ENCODE results near the gene HYAL2. TPM values are rescaled to one million over a fixed set of nuclear protein-coding genes. Genes with fewer than 3 reads are reported as not detected.
"Not testable (repeated sequence)": the region's sequence is repeated elsewhere in the genome, so short reads cannot be mapped to it uniquely, and the experiment has no call there.

HYAL2 gene
- total RNA-seq, 1 experiment from 2014 or later, result 12.6 TPM

DNA sequence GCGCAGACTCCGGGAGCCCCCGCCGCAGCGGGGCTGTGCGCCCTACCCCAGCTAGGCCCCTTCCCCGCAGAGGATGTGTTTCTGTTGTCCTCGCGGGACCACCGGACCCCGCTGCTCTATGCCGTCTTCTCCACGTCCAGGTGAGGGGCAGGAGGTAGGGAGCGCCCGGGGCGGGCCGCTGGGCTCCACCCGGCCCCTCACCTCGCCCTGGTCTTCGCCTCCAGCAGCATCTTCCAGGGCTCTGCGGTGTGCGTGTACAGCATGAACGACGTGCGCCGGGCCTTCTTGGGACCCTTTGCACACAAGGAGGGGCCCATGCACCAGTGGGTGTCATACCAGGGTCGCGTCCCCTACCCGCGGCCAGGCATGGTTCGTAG, 48.9 kb downstream of the HYAL2 start:
- Mint-ChIP-seq H3K27me3 (ENCODE audit: insufficient read depth, unreplicated experiment) (no peaks in the 10 kb centered on the region), H3K4me3 (ENCODE audit: unreplicated experiment) (no peak overlapping the region), H3K36me3 (ENCODE audit: insufficient read depth, unreplicated experiment) (peaks cover 19% of the 10 kb centered on the region), H3K4me1 (ENCODE audit: insufficient read depth, unreplicated experiment) (peaks cover 37% of the 10 kb centered on the region), H3K9me3 (ENCODE audit: unreplicated experiment) (no peaks in the 10 kb centered on the region), H3K27ac (ENCODE audit: low read depth, unreplicated experiment) (no peak overlapping the region)
- TF ChIP-seq, protein P1, sequence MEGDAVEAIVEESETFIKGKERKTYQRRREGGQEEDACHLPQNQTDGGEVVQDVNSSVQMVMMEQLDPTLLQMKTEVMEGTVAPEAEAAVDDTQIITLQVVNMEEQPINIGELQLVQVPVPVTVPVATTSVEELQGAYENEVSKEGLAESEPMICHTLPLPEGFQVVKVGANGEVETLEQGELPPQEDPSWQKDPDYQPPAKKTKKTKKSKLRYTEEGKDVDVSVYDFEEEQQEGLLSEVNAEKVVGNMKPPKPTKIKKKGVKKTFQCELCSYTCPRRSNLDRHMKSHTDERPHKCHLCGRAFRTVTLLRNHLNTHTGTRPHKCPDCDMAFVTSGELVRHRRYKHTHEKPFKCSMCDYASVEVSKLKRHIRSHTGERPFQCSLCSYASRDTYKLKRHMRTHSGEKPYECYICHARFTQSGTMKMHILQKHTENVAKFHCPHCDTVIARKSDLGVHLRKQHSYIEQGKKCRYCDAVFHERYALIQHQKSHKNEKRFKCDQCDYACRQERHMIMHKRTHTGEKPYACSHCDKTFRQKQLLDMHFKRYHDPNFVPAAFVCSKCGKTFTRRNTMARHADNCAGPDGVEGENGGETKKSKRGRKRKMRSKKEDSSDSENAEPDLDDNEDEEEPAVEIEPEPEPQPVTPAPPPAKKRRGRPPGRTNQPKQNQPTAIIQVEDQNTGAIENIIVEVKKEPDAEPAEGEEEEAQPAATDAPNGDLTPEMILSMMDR (IDR thresholded peaks at IDR 0.05; ENCODE audit: unreplicated experiment), result no peak
- DNase-seq (ENCODE audit: unreplicated experiment), result no peak
- intact Hi-C loops (cut with micrococcal nuclease), result loop anchor here (1.0 to 5.0 kb wide), 6 partner anchors 13 to 151 kb away; no protein-coding TSS in a partner anchor
- ChIA-PET POLR2A (no interaction called here), CTCF (interaction anchor here (0.5 to 3.1 kb wide), 10 partner anchors 10 to 153 kb away, joined by 3 to 20 read pairs (median 5); no protein-coding TSS in a partner anchor)
- no TSS peak for BruUV-seq (replicated peaks)

DNA sequence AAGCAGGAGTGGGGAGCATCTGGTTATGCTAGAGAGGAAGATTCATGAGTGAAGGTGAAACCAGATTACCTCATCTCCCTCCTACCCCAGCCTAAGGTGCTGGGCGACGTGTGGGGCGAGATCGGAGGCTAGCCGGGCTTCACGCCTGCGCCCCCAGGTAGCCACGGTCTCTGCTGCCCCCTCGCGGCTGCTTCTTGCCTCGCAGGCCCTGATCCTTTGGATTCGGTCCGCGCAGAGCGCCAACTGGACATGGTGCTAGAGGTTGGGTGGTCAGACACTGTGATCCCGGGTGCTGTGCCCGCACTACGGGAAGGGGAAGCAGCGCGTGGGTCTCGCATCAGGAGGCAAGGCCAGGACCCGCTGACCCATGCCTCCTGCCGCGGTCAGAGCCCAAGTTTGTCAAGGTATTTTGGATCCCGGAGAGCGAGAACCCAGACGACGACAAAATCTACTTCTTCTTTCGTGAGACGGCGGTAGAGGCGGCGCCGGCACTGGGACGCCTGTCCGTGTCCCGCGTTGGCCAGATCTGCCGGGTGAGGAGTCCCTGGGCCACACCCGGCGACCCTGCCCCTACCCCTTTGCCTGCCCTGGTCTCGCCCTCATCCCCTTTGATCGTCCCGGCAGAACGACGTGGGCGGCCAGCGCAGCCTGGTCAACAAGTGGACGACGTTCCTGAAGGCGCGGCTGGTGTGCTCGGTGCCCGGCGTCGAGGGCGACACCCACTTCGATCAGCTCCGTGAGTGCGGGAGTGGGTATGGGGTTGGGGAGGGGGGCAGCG, 49.4 kb downstream of the HYAL2 start:
- ChIA-PET POLR2A (no interaction called here), CTCF (interaction anchor here (0.5 to 5.0 kb wide), 20 partner anchors 11 to 847 kb away, joined by 3 to 50 read pairs (median 6); partner anchors contain the start of gene GNAT1)
- no peaks in the 10 kb centered on the region for H3K9me3 Mint-ChIP-seq (ENCODE audit: unreplicated experiment)
- no peaks in the 10 kb centered on the region for H3K27me3 Mint-ChIP-seq (ENCODE audit: insufficient read depth, unreplicated experiment)
- H3K27ac Mint-ChIP-seq (ENCODE audit: low read depth, unreplicated experiment), result no peak overlapping the region
- H3K36me3 Mint-ChIP-seq (ENCODE audit: insufficient read depth, unreplicated experiment), result peaks cover 18% of the 10 kb centered on the region
- peaks cover 42% of the 10 kb centered on the region for H3K4me1 Mint-ChIP-seq (ENCODE audit: insufficient read depth, unreplicated experiment)
- TF ChIP-seq, protein P1 (IDR thresholded peaks at IDR 0.05; ENCODE audit: unreplicated experiment), result peak; percentile 94
- no TSS peak for BruUV-seq (replicated peaks)
- intact Hi-C loops (cut with micrococcal nuclease), result loop anchor here (1.0 to 5.0 kb wide), 5 partner anchors 13 to 151 kb away; no protein-coding TSS in a partner anchor
- DNase-seq (ENCODE audit: unreplicated experiment), result peak; percentile 85
- peak overlapping the region; percentile 45 for H3K4me3 Mint-ChIP-seq (ENCODE audit: unreplicated experiment)

DNA sequence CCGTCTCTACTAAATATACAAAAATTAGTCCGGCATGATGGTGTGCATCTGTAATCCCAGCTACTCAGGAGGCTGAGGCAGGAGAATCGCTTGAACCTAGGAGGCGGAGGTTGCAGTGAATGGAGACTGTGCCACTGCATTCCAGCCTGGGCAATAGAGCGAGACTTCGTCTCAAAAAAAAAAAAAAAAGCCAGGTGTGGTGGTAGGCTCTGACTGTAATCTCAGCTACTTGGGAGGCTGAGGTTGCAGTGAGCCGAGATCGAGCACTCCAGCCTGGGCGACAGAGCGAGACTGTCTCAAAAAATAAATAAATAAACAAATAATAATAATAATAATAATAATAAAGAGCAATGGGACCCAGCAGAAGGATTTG, 50.0 kb downstream of the HYAL2 start:
- intact Hi-C loops (cut with micrococcal nuclease), result loop anchor here (5.0 kb wide), 1 partner anchor 150 kb away; no protein-coding TSS in a partner anchor
- Mint-ChIP-seq H3K4me1 (ENCODE audit: insufficient read depth, unreplicated experiment) (peaks cover 48% of the 10 kb centered on the region), H3K36me3 (ENCODE audit: insufficient read depth, unreplicated experiment) (peaks cover 13% of the 10 kb centered on the region)
- not testable (repeated sequence) for H3K4me3 Mint-ChIP-seq (ENCODE audit: unreplicated experiment); BruUV-seq (replicated peaks); DNase-seq (ENCODE audit: unreplicated experiment); H3K27me3 Mint-ChIP-seq (ENCODE audit: insufficient read depth, unreplicated experiment); H3K27ac Mint-ChIP-seq (ENCODE audit: low read depth, unreplicated experiment); H3K9me3 Mint-ChIP-seq (ENCODE audit: unreplicated experiment)
- CTCF ChIA-PET, result interaction anchor here (0.6 to 5.0 kb wide), 18 partner anchors 12 to 1224 kb away, joined by 3 to 50 read pairs (median 6); partner anchors contain the start of gene GNAT1
- POLR2A ChIA-PET, result interaction anchor here (1.9 to 3.9 kb wide), 2 partner anchors 12 to 37 kb away, joined by 5 to 16 read pairs; partner anchors contain the start of gene GNAI2

DNA sequence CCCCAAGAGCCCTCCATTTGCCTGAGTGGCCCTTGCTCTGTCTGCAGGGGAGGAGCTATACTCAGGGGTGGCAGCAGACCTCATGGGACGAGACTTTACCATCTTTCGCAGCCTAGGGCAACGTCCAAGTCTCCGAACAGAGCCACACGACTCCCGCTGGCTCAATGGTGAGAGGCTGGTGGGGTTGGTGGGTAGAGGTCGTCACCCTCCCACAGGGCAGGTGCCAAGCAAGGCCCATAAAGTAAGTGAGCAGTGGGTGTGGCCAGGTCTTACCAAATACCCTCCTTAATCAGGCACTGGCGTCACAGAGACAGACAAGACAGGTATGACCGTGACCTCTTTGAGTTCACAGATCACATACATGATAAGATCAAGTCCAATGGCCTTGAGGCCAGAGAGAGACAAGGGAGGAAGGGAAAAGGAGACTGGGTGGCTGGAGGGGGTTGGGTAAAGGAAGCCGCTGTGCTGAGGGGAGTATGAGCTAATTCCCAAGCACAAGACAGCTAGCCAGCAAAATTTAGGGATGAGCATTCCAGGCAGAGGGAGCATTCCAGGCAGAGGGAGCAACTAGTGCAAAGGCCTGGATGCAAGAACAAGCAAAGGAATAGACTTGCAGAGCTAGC, 51.1 kb downstream of the HYAL2 start:
- DNase-seq (ENCODE audit: unreplicated experiment), result no peak
- peaks cover 48% of the 10 kb centered on the region for H3K4me1 Mint-ChIP-seq (ENCODE audit: insufficient read depth, unreplicated experiment)
- ChIA-PET POLR2A (interaction anchor here (0.6 to 3.9 kb wide), 7 partner anchors 11 to 345 kb away, joined by 3 to 16 read pairs (median 3); partner anchors contain the start of gene GNAI2), CTCF (interaction anchor here (0.6 to 5.0 kb wide), 16 partner anchors 11 to 149 kb away, joined by 3 to 50 read pairs (median 6); partner anchors contain the start of gene GNAT1)
- H3K27ac Mint-ChIP-seq (ENCODE audit: low read depth, unreplicated experiment), result no peak overlapping the region
- intact Hi-C loops (cut with micrococcal nuclease), result loop anchor here (5.0 kb wide), 1 partner anchor 149 kb away; no protein-coding TSS in a partner anchor
- H3K9me3 Mint-ChIP-seq (ENCODE audit: unreplicated experiment), result no peaks in the 10 kb centered on the region
- H3K36me3 Mint-ChIP-seq (ENCODE audit: insufficient read depth, unreplicated experiment), result peaks cover 13% of the 10 kb centered on the region
- no TSS peak for BruUV-seq (replicated peaks)
- TF ChIP-seq, protein P1 (IDR thresholded peaks at IDR 0.05; ENCODE audit: unreplicated experiment), result no peak
- no peaks in the 10 kb centered on the region for H3K27me3 Mint-ChIP-seq (ENCODE audit: insufficient read depth, unreplicated experiment)
- no peak overlapping the region for H3K4me3 Mint-ChIP-seq (ENCODE audit: unreplicated experiment)
